Measurements from ENCODE around the gene LRRFIP1.

DNA sequence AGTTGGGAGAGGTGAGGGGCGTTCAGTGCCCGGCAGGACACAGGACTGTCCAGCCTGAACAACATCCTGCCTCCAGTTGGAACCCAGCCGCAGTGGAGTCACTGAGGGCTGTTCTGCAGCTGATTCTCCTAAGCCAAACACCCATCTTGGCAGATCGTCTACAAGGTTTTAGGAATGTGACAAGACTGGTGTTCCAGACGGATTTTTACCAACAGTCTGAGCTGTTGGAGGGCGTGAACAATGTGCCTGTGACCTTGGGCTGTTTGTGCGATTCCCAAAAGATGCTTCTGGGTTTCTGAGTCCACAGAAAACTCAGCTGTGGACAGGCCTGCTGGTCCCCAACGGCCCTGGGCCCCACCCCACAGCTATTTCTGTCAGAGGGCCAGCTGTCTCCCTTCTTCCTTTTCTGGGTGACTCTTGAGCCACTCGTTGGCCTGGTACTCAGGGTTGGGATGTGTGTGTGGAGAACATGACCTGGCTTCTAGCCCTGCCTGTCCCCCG is 5.7 kb downstream of the LRRFIP1 start:
- TF ChIP-seq EZH2phosphoT487 (IDR thresholded peaks at IDR 0.05) (no peak), EZH2 (IDR thresholded peaks at IDR 0.05) (no peak)
- TF ChIP-seq, protein P1, sequence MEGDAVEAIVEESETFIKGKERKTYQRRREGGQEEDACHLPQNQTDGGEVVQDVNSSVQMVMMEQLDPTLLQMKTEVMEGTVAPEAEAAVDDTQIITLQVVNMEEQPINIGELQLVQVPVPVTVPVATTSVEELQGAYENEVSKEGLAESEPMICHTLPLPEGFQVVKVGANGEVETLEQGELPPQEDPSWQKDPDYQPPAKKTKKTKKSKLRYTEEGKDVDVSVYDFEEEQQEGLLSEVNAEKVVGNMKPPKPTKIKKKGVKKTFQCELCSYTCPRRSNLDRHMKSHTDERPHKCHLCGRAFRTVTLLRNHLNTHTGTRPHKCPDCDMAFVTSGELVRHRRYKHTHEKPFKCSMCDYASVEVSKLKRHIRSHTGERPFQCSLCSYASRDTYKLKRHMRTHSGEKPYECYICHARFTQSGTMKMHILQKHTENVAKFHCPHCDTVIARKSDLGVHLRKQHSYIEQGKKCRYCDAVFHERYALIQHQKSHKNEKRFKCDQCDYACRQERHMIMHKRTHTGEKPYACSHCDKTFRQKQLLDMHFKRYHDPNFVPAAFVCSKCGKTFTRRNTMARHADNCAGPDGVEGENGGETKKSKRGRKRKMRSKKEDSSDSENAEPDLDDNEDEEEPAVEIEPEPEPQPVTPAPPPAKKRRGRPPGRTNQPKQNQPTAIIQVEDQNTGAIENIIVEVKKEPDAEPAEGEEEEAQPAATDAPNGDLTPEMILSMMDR (IDR thresholded peaks at IDR 0.05), result no peak

All from neural progenitor cell (in vitro differentiated cells).